GM23248 (cell line): Measurements from ENCODE around the gene IL4R. TPM values are rescaled to one million over a fixed set of nuclear protein-coding genes. Genes with fewer than 3 reads are reported as not detected.
"Not testable (repeated sequence)": the region's sequence is repeated elsewhere in the genome, so short reads cannot be mapped to it uniquely, and the experiment has no call there.

Source experiments
- DNase-seq: peaks from one replicate; pipeline ENCODE4 v3.0.0-alpha.2; 2015
- H2AFZ ChIP-seq: fragments of 200-600 bp; sonication (generic); 2 replicates; pipeline ENCODE4 v1.6.1; 2016; ENCODE audit warnings: antibody characterized with exemption
- H3F3A ChIP-seq: fragments of 200-600 bp; sonication (generic); 2 replicates; pipeline ENCODE4 v1.6.1; 2016; ENCODE audit warnings: mild to moderate bottlenecking, antibody characterized with exemption, mixed run types; ENCODE audit not compliant: insufficient read depth
- H3K27ac ChIP-seq: fragments of 200-600 bp; sonication (generic); 2 replicates; pipeline ENCODE4 v1.5.1; 2016; ENCODE audit warnings: mild to moderate bottlenecking
- H3K27me3 ChIP-seq: fragments of 200-600 bp; sonication (generic); replicated peaks from 2 replicates; pipeline ENCODE4 v1.6.1; 2016; ENCODE audit warnings: mild to moderate bottlenecking; ENCODE audit not compliant: insufficient read depth
- H3K36me3 ChIP-seq: fragments of 200-600 bp; sonication (generic); 2 replicates; pipeline ENCODE4 v1.6.1; 2016; ENCODE audit warnings: low read depth, mild to moderate bottlenecking
- H3K4me1 ChIP-seq: fragments of 200-600 bp; sonication (generic); 2 replicates; pipeline ENCODE4 v1.6.1; 2016; ENCODE audit warnings: mild to moderate bottlenecking; ENCODE audit not compliant: insufficient read depth
- H3K4me2 ChIP-seq: fragments of 200-600 bp; sonication (generic); one replicate; pipeline ENCODE4 v1.6.1; 2016; ENCODE audit warnings: mild to moderate bottlenecking; ENCODE audit not compliant: unreplicated experiment
- H3K4me3 ChIP-seq: fragments of 200-600 bp; sonication (generic); 2 replicates; pipeline ENCODE4 v1.5.1; 2016; ENCODE audit warnings: mild to moderate bottlenecking
- H3K79me2 ChIP-seq: fragments of 200-600 bp; sonication (generic); 2 replicates; pipeline ENCODE4 v1.6.1; 2016; ENCODE audit warnings: mild to moderate bottlenecking; ENCODE audit not compliant: insufficient read depth
- H3K9ac ChIP-seq: fragments of 200-600 bp; sonication (generic); 2 replicates; pipeline ENCODE4 v1.6.1; 2016; ENCODE audit warnings: mild to moderate bottlenecking
- H3K9me2 ChIP-seq: fragments of 200-600 bp; sonication (generic); 2 replicates; pipeline ENCODE4 v1.6.1; 2016; ENCODE audit warnings: mixed run types, mild to moderate bottlenecking, moderate library complexity; ENCODE audit not compliant: insufficient read depth
- H3K9me3 ChIP-seq: fragments of 200-600 bp; sonication (generic); one replicate; pipeline ENCODE4 v1.6.1; 2017; ENCODE audit warnings: low read depth
- H4K20me1 ChIP-seq: fragments of 200-600 bp; sonication (generic); 2 replicates; pipeline ENCODE4 v1.6.0; 2016; ENCODE audit not compliant: insufficient read depth
- EZH2 ChIP-seq: fragments of 200-600 bp; sonication (generic); IDR thresholded peaks from 2 replicates; pipeline ENCODE4 v1.6.1; 2018; ENCODE audit warnings: antibody characterized with exemption, mild to moderate bottlenecking; ENCODE audit not compliant: insufficient read depth, poor library complexity, severe bottlenecking
- EZH2phosphoT487 ChIP-seq: fragments of 200-600 bp; sonication (generic); IDR thresholded peaks from 2 replicates; pipeline ENCODE4 v1.6.1; 2018; ENCODE audit warnings: antibody characterized with exemption, moderate library complexity, mild to moderate bottlenecking, low read depth; ENCODE audit not compliant: insufficient read depth
- WGBS, 2 experiments: methylation state at CpG; one replicate each; pipeline ENCODE4 v1.1.6; 2015 to 2017; ENCODE audit warnings: low lambda C conversion rate in 2 of 2, low coverage in 1 of 2; ENCODE audit errors: missing lambda C conversion rate in 2 of 2; 5-methylcytosine and 5-hydroxymethylcytosine counted together
- in situ Hi-C: fragments of 300-500 bp; cut with MboI; formaldehyde crosslinking; loops from 2 replicates; pipeline ENCODE4 v1.15.0; 2020
- polyA plus RNA-seq: library from polyadenylated mRNA; unstranded; fragments of >200 nt; fragmentation: Nextera tagmentation; extraction: Ambion mirVana; gene quantifications from 2 replicates; pipeline ENCODE4 v1.2.1, GENCODE V29; 2016
- total RNA-seq: library from RNA; depleted of rRNA; stranded (reverse); fragments of >200 nt; shearing (Covaris generic); gene quantifications from 2 replicates; pipeline ENCODE4 v1.2.3, GENCODE V29; 2014

The IL4R gene
- total and polyA plus RNA-seq, 2 experiments from 2014 or later = 11.7 to 17.7 TPM

- H3K27ac ChIP-seq = no peak overlapping the region
- no peaks in the 10 kb centered on the region for H3K79me2 ChIP-seq
- H3K9me3 ChIP-seq = no peaks in the 10 kb centered on the region
- no peak overlapping the region for H3K4me2 ChIP-seq
- H2AFZ ChIP-seq = no peak overlapping the region
- H3K27me3 ChIP-seq = no peaks in the 10 kb centered on the region; the same call in 1 of the 2 replicates
- TF ChIP-seq EZH2 (no peak), EZH2phosphoT487 (no peak)
- in situ Hi-C loops = no loop called here
- no peaks in the 10 kb centered on the region for H4K20me1 ChIP-seq
- no peak for DNase-seq
- no peak overlapping the region for H3K4me3 ChIP-seq
- no peaks in the 10 kb centered on the region for H3F3A ChIP-seq
- H3K9me2 ChIP-seq = no peaks in the 10 kb centered on the region
- no peaks in the 10 kb centered on the region for H3K4me1 ChIP-seq
- H3K36me3 ChIP-seq = no peaks in the 10 kb centered on the region
- no peak overlapping the region for H3K9ac ChIP-seq
Observed at GRCh38 chr16:27394516-27394915, 80.7 kb downstream of the IL4R start.

GRCh38 chr16:27398341-27398893, 84.6 kb downstream of the IL4R start:
- H3K36me3 ChIP-seq, H3K4me2 ChIP-seq, H2AFZ ChIP-seq, in situ Hi-C loops, DNase-seq, H3K27ac ChIP-seq, H3K9me2 ChIP-seq, H3K9ac ChIP-seq, H3K27me3 ChIP-seq, H3K9me3 ChIP-seq, H4K20me1 ChIP-seq, H3K79me2 ChIP-seq, H3K4me3 ChIP-seq: not testable (repeated sequence)
- Histone ChIP-seq H3F3A (peaks cover 16% of the 10 kb centered on the region), H3K4me1 (peaks cover 17% of the 10 kb centered on the region)
- 83 to 84% methylated on average over 15 of the region's 15 CpGs for WGBS, 2 experiments

- Histone ChIP-seq H3K9me3 (no peaks in the 10 kb centered on the region), H3K9me2 (no peaks in the 10 kb centered on the region), H4K20me1 (no peaks in the 10 kb centered on the region), H3K4me3 (no peak overlapping the region), H3K9ac (no peak overlapping the region), H3F3A (peaks cover 16% of the 10 kb centered on the region), H3K36me3 (no peaks in the 10 kb centered on the region), H3K27me3 (no peaks in the 10 kb centered on the region), H3K79me2 (no peaks in the 10 kb centered on the region), H2AFZ (no peak overlapping the region), H3K4me2 (no peak overlapping the region), H3K27ac (no peak overlapping the region), H3K4me1 (peaks cover 17% of the 10 kb centered on the region)
- WGBS, 2 experiments = 93 to 95% methylated on average over 8 of the region's 8 CpGs
- no peak for TF ChIP-seq EZH2
- no peak for TF ChIP-seq EZH2phosphoT487
- DNase-seq = no peak
- in situ Hi-C loops = no loop called here
Observed at GRCh38 chr16:27398894-27399853, 85.4 kb downstream of the IL4R start.

GRCh38 chr16:27399969-27400368, 86.2 kb downstream of the IL4R start:
- in situ Hi-C loops = no loop called here

More at GRCh38 chr16:27399969-27400368, 86.2 kb downstream of the IL4R start:
- 97 to 100% methylated on average over 2 of the region's 2 CpGs for WGBS, 2 experiments
- Histone ChIP-seq H3K9me2 (no peaks in the 10 kb centered on the region), H3K9ac (no peak overlapping the region), H3K4me3 (no peak overlapping the region), H4K20me1 (no peaks in the 10 kb centered on the region), H3K4me1 (peaks cover 17% of the 10 kb centered on the region), H3F3A (peaks cover 16% of the 10 kb centered on the region), H3K79me2 (no peaks in the 10 kb centered on the region), H3K36me3 (no peaks in the 10 kb centered on the region), H3K27ac (no peak overlapping the region), H3K9me3 (no peaks in the 10 kb centered on the region), H2AFZ (no peak overlapping the region), H3K4me2 (no peak overlapping the region), H3K27me3 (no peaks in the 10 kb centered on the region)
- no peak for DNase-seq
- TF ChIP-seq EZH2 (no peak), EZH2phosphoT487 (no peak)
